ENCODE measurements around the gene KIAA1217.

DNA sequence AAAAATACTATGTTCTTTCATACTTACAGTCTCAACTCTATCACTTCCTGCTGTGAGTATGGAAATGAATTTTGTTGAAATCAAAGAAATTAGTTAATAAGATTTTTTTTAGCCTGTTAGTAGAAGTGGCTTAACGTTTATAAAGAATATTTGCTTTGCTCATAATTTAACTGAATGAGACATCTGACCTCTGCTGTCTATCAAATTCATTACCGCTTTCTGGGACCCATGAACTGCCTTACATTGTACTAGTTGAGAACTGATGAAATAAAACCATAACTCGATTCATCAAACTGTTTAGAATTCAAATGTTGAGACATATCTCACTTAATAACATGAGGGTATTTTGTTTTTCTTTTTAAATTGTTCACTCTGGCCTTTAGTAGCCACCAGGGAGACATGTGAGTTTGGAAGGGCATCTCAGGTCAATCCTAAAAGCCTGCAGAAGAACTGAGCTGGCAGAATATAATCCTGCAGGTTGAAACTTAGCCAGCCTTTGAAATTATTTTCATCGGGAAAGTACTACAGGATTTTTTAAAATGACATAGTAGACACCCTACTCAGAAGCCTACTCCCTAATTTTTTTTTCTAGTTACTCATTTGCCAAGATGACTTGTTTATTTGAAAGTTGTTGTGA is 78.7 kb downstream of the KIAA1217 start:
- TF ChIP-seq, protein P1, sequence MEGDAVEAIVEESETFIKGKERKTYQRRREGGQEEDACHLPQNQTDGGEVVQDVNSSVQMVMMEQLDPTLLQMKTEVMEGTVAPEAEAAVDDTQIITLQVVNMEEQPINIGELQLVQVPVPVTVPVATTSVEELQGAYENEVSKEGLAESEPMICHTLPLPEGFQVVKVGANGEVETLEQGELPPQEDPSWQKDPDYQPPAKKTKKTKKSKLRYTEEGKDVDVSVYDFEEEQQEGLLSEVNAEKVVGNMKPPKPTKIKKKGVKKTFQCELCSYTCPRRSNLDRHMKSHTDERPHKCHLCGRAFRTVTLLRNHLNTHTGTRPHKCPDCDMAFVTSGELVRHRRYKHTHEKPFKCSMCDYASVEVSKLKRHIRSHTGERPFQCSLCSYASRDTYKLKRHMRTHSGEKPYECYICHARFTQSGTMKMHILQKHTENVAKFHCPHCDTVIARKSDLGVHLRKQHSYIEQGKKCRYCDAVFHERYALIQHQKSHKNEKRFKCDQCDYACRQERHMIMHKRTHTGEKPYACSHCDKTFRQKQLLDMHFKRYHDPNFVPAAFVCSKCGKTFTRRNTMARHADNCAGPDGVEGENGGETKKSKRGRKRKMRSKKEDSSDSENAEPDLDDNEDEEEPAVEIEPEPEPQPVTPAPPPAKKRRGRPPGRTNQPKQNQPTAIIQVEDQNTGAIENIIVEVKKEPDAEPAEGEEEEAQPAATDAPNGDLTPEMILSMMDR (IDR thresholded peaks at IDR 0.05), result no peak
- TF ChIP-seq POLR2A (IDR thresholded peaks at IDR 0.05), result no peak
